WTC11 (cell line): ENCODE measurements around the gene HHIPL1. TPM values are rescaled to one million over a fixed set of nuclear protein-coding genes. Genes with fewer than 3 reads are reported as not detected.

Experiments used
- CREB1 ChIP-seq: sonication (generic); formaldehyde crosslinking; IDR thresholded peaks from 2 replicates; pipeline ENCODE4 v1.8.0; 2023; ENCODE audit warnings: mild to moderate bottlenecking, missing genetic modification reagents
- CREM ChIP-seq: sonication (generic); formaldehyde crosslinking; IDR thresholded peaks from 2 replicates; pipeline ENCODE4 v1.8.1; 2022; ENCODE audit warnings: mild to moderate bottlenecking, missing genetic modification reagents, moderate library complexity
- ETV6 ChIP-seq: sonication (generic); formaldehyde crosslinking; IDR thresholded peaks from 2 replicates; pipeline ENCODE4 v1.8.1; 2022; ENCODE audit warnings: mild to moderate bottlenecking, missing genetic modification reagents
- GRHL2 ChIP-seq: fragments of 250-450 bp; sonication (Bioruptor Pico); IDR thresholded peaks from 2 replicates; pipeline ENCODE4 v1.8.0; 2022; ENCODE audit warnings: mild to moderate bottlenecking, moderate library complexity; ENCODE audit not compliant: insufficient replicate concordance, severe bottlenecking
- JAZF1 ChIP-seq: fragments of 250-450 bp; sonication (Bioruptor Pico); IDR thresholded peaks from 2 replicates; pipeline ENCODE4 v1.9.0; 2021; ENCODE audit warnings: moderate library complexity, mild to moderate bottlenecking, inconsistent platforms
- KAT7 ChIP-seq: sonication (generic); formaldehyde crosslinking; IDR thresholded peaks from 2 replicates; pipeline ENCODE4 v1.8.1; 2023; ENCODE audit warnings: missing genetic modification reagents, mild to moderate bottlenecking, borderline replicate concordance
- MYBL2 ChIP-seq: sonication (generic); formaldehyde crosslinking; IDR thresholded peaks from 2 replicates; pipeline ENCODE4 v1.8.1; 2023; ENCODE audit warnings: mild to moderate bottlenecking, moderate library complexity, missing genetic modification reagents
- NFATC4 ChIP-seq: fragments of 250-450 bp; sonication (Bioruptor Pico); IDR thresholded peaks from 2 replicates; pipeline ENCODE4 v1.9.0; 2021; ENCODE audit warnings: mild to moderate bottlenecking
- NFE2L1 ChIP-seq: sonication (generic); formaldehyde crosslinking; IDR thresholded peaks from 2 replicates; pipeline ENCODE4 v1.8.1; 2023; ENCODE audit warnings: missing genetic modification reagents
- NR1H2 ChIP-seq: sonication (generic); formaldehyde crosslinking; IDR thresholded peaks from 2 replicates; pipeline ENCODE4 v1.9.0; 2021; ENCODE audit warnings: mild to moderate bottlenecking, moderate library complexity, missing genetic modification reagents
- ZNF121 ChIP-seq: sonication (generic); formaldehyde crosslinking; IDR thresholded peaks from 2 replicates; pipeline ENCODE4 v1.8.0; 2023; ENCODE audit warnings: missing genetic modification reagents
- ZNF263 ChIP-seq: sonication (generic); formaldehyde crosslinking; IDR thresholded peaks from 2 replicates; pipeline ENCODE4 v1.8.1; 2022; ENCODE audit warnings: low read depth, mild to moderate bottlenecking, moderate library complexity, missing genetic modification reagents
- ZNF423 ChIP-seq: fragments of 250-450 bp; sonication (Bioruptor Pico); IDR thresholded peaks from 2 replicates; pipeline ENCODE4 v2.1.2; 2022; ENCODE audit warnings: mild to moderate bottlenecking, moderate library complexity
- total RNA-seq: library from RNA; stranded (reverse); gene quantifications from 3 replicates; pipeline ENCODE4 v1.2.3, GENCODE V29; 2021
- TF ChIP-seq, protein P1 (sequence below): sonication (generic); formaldehyde crosslinking; IDR thresholded peaks from 2 replicates; pipeline ENCODE4 v1.8.1; 2022; ENCODE audit warnings: low read depth, missing genetic modification reagents, borderline replicate concordance
- TF ChIP-seq, protein P2 (sequence below): sonication (generic); formaldehyde crosslinking; IDR thresholded peaks from 2 replicates; pipeline ENCODE4 v1.8.1; 2023; ENCODE audit warnings: mild to moderate bottlenecking, moderate library complexity, missing genetic modification reagents
- TF ChIP-seq, protein P3 (sequence below): fragments of 250-450 bp; sonication (Bioruptor Pico); conservative IDR thresholded peaks from 2 replicates; pipeline ENCODE4 v1.9.0; 2021; ENCODE audit warnings: mild to moderate bottlenecking
- TF ChIP-seq, protein P4 (sequence below): sonication (generic); formaldehyde crosslinking; conservative IDR thresholded peaks from 2 replicates; pipeline ENCODE4 v1.8.1; 2023; ENCODE audit warnings: mild to moderate bottlenecking, low read depth, missing genetic modification reagents, moderate library complexity
- TF ChIP-seq, protein P5 (sequence below): sonication (generic); formaldehyde crosslinking; IDR thresholded peaks from 2 replicates; pipeline ENCODE4 v1.8.0; 2023; ENCODE audit warnings: missing genetic modification reagents, mild to moderate bottlenecking, borderline replicate concordance
- TF ChIP-seq, protein P6 (sequence below): fragments of 200-600 bp; IDR thresholded peaks from 2 replicates; pipeline ENCODE4 v1.8.0; 2022; ENCODE audit warnings: antibody characterized with exemption
- TF ChIP-seq, protein P7 (sequence below): sonication (generic); formaldehyde crosslinking; IDR thresholded peaks from 2 replicates; pipeline ENCODE4 v1.8.0; 2022; ENCODE audit warnings: mild to moderate bottlenecking, missing genetic modification reagents

Gene HHIPL1
- total RNA-seq, 1 experiment from 2014 or later = 1.5 TPM

DNA sequence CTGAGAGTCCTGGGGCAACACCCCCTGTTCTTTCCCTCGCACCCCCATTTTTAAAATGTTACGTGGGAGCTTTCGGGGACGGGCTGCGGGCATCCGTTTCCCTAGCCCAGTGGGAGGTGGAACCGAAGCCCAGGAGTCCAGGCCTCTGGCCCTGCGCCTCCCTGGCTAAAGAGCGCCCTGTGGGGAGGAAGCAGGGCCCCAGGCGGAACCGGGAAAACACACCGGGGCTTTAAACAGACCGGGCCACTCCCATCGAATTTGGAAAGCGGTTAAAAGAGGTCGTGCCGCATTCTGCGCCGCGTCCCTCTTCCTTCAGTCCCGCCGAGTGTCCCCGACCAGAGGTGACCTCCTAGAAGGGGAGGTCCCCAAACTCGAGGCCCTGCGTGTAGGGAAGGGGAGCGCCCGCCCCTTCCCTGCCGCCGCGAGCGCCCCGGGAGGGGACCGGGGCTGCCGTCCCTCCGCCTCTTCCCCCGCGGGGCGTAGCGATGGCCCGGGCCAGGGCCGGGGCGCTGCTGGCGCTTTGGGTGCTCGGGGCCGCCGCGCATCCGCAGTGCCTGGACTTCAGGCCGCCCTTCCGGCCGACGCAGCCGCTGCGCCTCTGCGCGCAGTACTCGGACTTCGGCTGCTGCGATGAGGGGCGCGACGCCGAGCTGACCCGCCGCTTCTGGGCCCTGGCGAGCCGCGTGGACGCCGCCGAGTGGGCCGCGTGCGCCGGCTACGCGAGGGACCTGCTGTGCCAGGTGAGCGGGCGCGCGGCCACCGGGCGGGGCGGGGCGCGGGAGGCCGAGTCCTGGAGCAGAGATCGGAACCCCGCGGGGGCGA, at the start of gene HHIPL1 (continued):
- TF ChIP-seq ETV6 (peak; percentile 75; the same call in 1 of the 2 replicates), JAZF1 (CRISPR knock-in tag) (no peak), CREM (CRISPR knock-in tag) (no peak), NR1H2 (CRISPR knock-in tag) (no peak), ZNF121 (CRISPR knock-in tag) (no peak), CREB1 (CRISPR knock-in tag) (no peak), GRHL2 (CRISPR knock-in tag) (no peak), ZNF423 (CRISPR knock-in tag) (no peak), NFATC4 (CRISPR knock-in tag) (no peak), ZNF263 (CRISPR knock-in tag) (no peak), KAT7 (CRISPR knock-in tag) (peak; percentile 54; the same call in 1 of the 2 replicates), NFE2L1 (CRISPR knock-in tag) (no peak; the same call in 1 of the 2 replicates), MYBL2 (CRISPR knock-in tag) (peak; percentile 73; the same call in 1 of the 2 replicates)
- TF ChIP-seq, protein P1, sequence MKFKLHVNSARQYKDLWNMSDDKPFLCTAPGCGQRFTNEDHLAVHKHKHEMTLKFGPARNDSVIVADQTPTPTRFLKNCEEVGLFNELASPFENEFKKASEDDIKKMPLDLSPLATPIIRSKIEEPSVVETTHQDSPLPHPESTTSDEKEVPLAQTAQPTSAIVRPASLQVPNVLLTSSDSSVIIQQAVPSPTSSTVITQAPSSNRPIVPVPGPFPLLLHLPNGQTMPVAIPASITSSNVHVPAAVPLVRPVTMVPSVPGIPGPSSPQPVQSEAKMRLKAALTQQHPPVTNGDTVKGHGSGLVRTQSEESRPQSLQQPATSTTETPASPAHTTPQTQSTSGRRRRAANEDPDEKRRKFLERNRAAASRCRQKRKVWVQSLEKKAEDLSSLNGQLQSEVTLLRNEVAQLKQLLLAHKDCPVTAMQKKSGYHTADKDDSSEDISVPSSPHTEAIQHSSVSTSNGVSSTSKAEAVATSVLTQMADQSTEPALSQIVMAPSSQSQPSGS = no peak
- TF ChIP-seq, protein P2, sequence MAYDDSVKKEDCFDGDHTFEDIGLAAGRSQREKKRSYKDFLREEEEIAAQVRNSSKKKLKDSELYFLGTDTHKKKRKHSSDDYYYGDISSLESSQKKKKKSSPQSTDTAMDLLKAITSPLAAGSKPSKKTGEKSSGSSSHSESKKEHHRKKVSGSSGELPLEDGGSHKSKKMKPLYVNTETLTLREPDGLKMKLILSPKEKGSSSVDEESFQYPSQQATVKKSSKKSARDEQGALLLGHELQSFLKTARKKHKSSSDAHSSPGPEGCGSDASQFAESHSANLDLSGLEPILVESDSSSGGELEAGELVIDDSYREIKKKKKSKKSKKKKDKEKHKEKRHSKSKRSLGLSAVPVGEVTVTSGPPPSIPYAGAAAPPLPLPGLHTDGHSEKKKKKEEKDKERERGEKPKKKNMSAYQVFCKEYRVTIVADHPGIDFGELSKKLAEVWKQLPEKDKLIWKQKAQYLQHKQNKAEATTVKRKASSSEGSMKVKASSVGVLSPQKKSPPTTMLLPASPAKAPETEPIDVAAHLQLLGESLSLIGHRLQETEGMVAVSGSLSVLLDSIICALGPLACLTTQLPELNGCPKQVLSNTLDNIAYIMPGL (CRISPR knock-in tag) = no peak; the same call in 1 of the 2 replicates
- TF ChIP-seq, protein P3, sequence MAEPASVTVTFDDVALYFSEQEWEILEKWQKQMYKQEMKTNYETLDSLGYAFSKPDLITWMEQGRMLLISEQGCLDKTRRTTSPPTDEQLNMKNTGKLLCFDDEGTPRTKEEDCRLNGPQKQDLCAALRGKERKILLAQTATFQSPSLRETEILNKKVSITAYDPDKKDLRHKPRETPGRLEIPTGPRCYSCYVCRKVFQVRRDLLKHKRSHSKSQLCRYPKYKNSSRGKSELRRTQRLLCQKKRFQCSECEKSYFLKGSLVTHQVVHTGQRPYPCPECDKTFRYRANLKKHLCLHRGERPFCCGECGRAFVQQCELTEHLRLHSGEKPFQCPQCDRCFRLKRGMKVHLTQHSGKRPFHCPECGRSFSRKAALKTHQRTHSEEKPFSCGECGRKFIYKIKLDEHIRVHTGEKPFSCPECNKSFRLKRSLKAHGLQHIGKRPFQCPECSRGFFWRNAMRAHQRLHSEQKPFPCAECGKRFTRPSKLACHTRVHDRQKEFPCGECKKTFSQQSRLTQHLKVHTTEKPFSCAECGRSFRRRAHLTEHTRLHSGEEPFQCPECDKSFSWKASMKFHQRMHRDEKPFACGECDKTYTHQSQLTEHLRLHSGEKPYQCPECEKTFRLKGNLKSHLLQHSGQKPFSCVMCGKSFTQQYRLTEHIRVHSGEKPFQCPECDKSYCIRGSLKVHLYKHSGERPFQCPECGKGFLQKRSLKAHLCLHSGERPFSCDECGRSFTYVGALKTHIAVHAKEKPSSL (CRISPR knock-in tag) = no peak
- TF ChIP-seq, protein P4, sequence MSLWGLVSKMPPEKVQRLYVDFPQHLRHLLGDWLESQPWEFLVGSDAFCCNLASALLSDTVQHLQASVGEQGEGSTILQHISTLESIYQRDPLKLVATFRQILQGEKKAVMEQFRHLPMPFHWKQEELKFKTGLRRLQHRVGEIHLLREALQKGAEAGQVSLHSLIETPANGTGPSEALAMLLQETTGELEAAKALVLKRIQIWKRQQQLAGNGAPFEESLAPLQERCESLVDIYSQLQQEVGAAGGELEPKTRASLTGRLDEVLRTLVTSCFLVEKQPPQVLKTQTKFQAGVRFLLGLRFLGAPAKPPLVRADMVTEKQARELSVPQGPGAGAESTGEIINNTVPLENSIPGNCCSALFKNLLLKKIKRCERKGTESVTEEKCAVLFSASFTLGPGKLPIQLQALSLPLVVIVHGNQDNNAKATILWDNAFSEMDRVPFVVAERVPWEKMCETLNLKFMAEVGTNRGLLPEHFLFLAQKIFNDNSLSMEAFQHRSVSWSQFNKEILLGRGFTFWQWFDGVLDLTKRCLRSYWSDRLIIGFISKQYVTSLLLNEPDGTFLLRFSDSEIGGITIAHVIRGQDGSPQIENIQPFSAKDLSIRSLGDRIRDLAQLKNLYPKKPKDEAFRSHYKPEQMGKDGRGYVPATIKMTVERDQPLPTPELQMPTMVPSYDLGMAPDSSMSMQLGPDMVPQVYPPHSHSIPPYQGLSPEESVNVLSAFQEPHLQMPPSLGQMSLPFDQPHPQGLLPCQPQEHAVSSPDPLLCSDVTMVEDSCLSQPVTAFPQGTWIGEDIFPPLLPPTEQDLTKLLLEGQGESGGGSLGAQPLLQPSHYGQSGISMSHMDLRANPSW (CRISPR knock-in tag) = 0 out of 2 replicates have a peak, but pooled peaks have one; percentile 63
- TF ChIP-seq, protein P5, sequence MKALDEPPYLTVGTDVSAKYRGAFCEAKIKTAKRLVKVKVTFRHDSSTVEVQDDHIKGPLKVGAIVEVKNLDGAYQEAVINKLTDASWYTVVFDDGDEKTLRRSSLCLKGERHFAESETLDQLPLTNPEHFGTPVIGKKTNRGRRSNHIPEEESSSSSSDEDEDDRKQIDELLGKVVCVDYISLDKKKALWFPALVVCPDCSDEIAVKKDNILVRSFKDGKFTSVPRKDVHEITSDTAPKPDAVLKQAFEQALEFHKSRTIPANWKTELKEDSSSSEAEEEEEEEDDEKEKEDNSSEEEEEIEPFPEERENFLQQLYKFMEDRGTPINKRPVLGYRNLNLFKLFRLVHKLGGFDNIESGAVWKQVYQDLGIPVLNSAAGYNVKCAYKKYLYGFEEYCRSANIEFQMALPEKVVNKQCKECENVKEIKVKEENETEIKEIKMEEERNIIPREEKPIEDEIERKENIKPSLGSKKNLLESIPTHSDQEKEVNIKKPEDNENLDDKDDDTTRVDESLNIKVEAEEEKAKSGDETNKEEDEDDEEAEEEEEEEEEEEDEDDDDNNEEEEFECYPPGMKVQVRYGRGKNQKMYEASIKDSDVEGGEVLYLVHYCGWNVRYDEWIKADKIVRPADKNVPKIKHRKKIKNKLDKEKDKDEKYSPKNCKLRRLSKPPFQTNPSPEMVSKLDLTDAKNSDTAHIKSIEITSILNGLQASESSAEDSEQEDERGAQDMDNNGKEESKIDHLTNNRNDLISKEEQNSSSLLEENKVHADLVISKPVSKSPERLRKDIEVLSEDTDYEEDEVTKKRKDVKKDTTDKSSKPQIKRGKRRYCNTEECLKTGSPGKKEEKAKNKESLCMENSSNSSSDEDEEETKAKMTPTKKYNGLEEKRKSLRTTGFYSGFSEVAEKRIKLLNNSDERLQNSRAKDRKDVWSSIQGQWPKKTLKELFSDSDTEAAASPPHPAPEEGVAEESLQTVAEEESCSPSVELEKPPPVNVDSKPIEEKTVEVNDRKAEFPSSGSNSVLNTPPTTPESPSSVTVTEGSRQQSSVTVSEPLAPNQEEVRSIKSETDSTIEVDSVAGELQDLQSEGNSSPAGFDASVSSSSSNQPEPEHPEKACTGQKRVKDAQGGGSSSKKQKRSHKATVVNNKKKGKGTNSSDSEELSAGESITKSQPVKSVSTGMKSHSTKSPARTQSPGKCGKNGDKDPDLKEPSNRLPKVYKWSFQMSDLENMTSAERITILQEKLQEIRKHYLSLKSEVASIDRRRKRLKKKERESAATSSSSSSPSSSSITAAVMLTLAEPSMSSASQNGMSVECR (CRISPR knock-in tag) = no peak
- TF ChIP-seq, protein P6, sequence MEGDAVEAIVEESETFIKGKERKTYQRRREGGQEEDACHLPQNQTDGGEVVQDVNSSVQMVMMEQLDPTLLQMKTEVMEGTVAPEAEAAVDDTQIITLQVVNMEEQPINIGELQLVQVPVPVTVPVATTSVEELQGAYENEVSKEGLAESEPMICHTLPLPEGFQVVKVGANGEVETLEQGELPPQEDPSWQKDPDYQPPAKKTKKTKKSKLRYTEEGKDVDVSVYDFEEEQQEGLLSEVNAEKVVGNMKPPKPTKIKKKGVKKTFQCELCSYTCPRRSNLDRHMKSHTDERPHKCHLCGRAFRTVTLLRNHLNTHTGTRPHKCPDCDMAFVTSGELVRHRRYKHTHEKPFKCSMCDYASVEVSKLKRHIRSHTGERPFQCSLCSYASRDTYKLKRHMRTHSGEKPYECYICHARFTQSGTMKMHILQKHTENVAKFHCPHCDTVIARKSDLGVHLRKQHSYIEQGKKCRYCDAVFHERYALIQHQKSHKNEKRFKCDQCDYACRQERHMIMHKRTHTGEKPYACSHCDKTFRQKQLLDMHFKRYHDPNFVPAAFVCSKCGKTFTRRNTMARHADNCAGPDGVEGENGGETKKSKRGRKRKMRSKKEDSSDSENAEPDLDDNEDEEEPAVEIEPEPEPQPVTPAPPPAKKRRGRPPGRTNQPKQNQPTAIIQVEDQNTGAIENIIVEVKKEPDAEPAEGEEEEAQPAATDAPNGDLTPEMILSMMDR = no peak
- TF ChIP-seq, protein P7, sequence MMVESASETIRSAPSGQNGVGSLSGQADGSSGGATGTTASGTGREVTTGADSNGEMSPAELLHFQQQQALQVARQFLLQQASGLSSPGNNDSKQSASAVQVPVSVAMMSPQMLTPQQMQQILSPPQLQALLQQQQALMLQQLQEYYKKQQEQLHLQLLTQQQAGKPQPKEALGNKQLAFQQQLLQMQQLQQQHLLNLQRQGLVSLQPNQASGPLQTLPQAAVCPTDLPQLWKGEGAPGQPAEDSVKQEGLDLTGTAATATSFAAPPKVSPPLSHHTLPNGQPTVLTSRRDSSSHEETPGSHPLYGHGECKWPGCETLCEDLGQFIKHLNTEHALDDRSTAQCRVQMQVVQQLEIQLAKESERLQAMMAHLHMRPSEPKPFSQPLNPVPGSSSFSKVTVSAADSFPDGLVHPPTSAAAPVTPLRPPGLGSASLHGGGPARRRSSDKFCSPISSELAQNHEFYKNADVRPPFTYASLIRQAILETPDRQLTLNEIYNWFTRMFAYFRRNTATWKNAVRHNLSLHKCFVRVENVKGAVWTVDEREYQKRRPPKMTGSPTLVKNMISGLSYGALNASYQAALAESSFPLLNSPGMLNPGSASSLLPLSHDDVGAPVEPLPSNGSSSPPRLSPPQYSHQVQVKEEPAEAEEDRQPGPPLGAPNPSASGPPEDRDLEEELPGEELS (CRISPR knock-in tag) = peak; percentile 67; the same call in 1 of the 2 replicates
